Hepatocyte (in vitro differentiated cells): ENCODE data around the gene TSNAX. TPM values are rescaled to one million over a fixed set of nuclear protein-coding genes. Genes with fewer than 3 reads are reported as not detected.

ENCODE experiments used
- DNase-seq: peaks from one replicate; pipeline ENCODE4 v3.0.0-alpha.2; 2016; ENCODE audit warnings: low spot score
- H2AFZ ChIP-seq: fragments of 200-600 bp; sonication (generic); 2 replicates; pipeline ENCODE4 v1.6.0; 2016; ENCODE audit warnings: antibody characterized with exemption, mild to moderate bottlenecking
- H3K27ac ChIP-seq: fragments of 200-600 bp; sonication (generic); 2 replicates; pipeline ENCODE4 v1.5.1; 2016; ENCODE audit warnings: mild to moderate bottlenecking
- H3K27me3 ChIP-seq: fragments of 200-600 bp; sonication (generic); 2 replicates; pipeline ENCODE4 v1.6.1; 2016
- H3K36me3 ChIP-seq: fragments of 200-600 bp; sonication (generic); replicated peaks from 2 replicates; pipeline ENCODE4 v1.5.1; 2016; ENCODE audit warnings: low read depth; ENCODE audit not compliant: insufficient read depth
- H3K4me1 ChIP-seq: fragments of 200-600 bp; sonication (generic); 2 replicates; pipeline ENCODE4 v1.5.1; 2016; ENCODE audit warnings: mild to moderate bottlenecking, moderate library complexity; ENCODE audit not compliant: insufficient read depth
- H3K4me2 ChIP-seq: fragments of 200-600 bp; sonication (generic); 2 replicates; pipeline ENCODE4 v1.6.0; 2016
- H3K4me3 ChIP-seq: fragments of 200-600 bp; sonication (generic); 2 replicates; pipeline ENCODE4 v1.5.1; 2016; ENCODE audit warnings: mild to moderate bottlenecking
- H3K79me2 ChIP-seq: fragments of 200-600 bp; sonication (generic); 2 replicates; pipeline ENCODE4 v1.6.0; 2017; ENCODE audit warnings: mild to moderate bottlenecking
- H3K9me2 ChIP-seq: fragments of 200-600 bp; sonication (generic); replicated peaks from 2 replicates; pipeline ENCODE4 v1.6.0; 2017; ENCODE audit warnings: mild to moderate bottlenecking; ENCODE audit not compliant: insufficient read depth
- H3K9me3 ChIP-seq: fragments of 200-600 bp; sonication (generic); 2 replicates; pipeline ENCODE4 v1.5.1; 2016; ENCODE audit warnings: low read depth, mild to moderate bottlenecking
- H4K20me1 ChIP-seq: fragments of 200-600 bp; sonication (generic); 2 replicates; pipeline ENCODE4 v1.6.0; 2016; ENCODE audit warnings: mild to moderate bottlenecking; ENCODE audit not compliant: insufficient read depth, poor library complexity, severe bottlenecking
- EZH2 ChIP-seq: fragments of 200-600 bp; sonication (generic); IDR thresholded peaks from 2 replicates; pipeline ENCODE4 v1.6.1; 2016; ENCODE audit warnings: antibody characterized with exemption, mild to moderate bottlenecking, borderline replicate concordance
- EZH2phosphoT487 ChIP-seq: fragments of 200-600 bp; sonication (generic); IDR thresholded peaks from one replicate; pipeline ENCODE4 v1.6.1; 2018; ENCODE audit warnings: antibody characterized with exemption, mild to moderate bottlenecking, low read depth, moderate library complexity; ENCODE audit not compliant: unreplicated experiment, severe bottlenecking
- WGBS: methylation state at CpG from one replicate; pipeline ENCODE4 v1.1.6; 2016; ENCODE audit warnings: low lambda C conversion rate; ENCODE audit errors: missing lambda C conversion rate; 5-methylcytosine and 5-hydroxymethylcytosine counted together
- polyA plus RNA-seq: library from polyadenylated mRNA; unstranded; fragments of >200 nt; fragmentation: Nextera tagmentation; extraction: Ambion mirVana; gene quantifications from 2 replicates; pipeline ENCODE4 v1.2.1, GENCODE V29; 2016
- total RNA-seq: library from RNA; depleted of rRNA; stranded (reverse); fragments of >200 nt; gene quantifications from 2 replicates; pipeline ENCODE4 v1.2.3, GENCODE V29; 2014
- TF ChIP-seq, protein P1 (sequence below): fragments of 200-600 bp; sonication (generic); IDR thresholded peaks from 2 replicates; pipeline ENCODE4 v1.5.1; 2016; ENCODE audit warnings: antibody characterized with exemption, mild to moderate bottlenecking; ENCODE audit not compliant: poor library complexity

TSNAX gene
- total and polyA plus RNA-seq, 2 experiments from 2014 or later: 26.8 to 42.2 TPM

DNA sequence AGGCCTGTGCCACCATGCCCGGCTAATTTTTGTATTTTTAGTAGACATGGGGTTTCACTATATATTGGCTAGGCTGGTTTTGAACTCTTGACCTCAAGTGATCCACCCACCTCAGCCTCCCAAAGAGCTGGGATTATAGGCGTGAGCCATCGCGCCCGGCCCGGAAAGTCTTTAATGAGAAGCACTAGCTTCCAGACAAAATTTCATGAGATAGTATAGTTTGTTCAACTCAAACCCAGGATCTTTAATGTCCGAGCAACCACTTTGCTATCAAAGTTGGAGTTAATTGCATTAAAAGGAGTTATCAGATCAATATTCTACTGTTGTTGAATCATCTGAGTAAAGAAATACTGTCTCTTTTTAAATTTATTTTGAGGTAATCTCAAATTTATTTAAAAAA is 4.8 kb downstream of the TSNAX start:
- Histone ChIP-seq H3K4me1 (peaks cover 14% of the 10 kb centered on the region), H3K9me2 (no peaks in the 10 kb centered on the region), H3K79me2 (peaks cover 80% of the 10 kb centered on the region), H3K9me3 (no peaks in the 10 kb centered on the region), H3K36me3 (no peaks in the 10 kb centered on the region), H3K27me3 (no peaks in the 10 kb centered on the region), H3K4me3 (no peak overlapping the region), H3K4me2 (no peak overlapping the region), H3K27ac (no peak overlapping the region), H4K20me1 (peaks cover 14% of the 10 kb centered on the region), H2AFZ (no peak overlapping the region)
- WGBS: 97% methylated on average over 7 of the region's 7 CpGs
- TF ChIP-seq EZH2phosphoT487: no peak
- TF ChIP-seq EZH2: no peak
- TF ChIP-seq, protein P1, sequence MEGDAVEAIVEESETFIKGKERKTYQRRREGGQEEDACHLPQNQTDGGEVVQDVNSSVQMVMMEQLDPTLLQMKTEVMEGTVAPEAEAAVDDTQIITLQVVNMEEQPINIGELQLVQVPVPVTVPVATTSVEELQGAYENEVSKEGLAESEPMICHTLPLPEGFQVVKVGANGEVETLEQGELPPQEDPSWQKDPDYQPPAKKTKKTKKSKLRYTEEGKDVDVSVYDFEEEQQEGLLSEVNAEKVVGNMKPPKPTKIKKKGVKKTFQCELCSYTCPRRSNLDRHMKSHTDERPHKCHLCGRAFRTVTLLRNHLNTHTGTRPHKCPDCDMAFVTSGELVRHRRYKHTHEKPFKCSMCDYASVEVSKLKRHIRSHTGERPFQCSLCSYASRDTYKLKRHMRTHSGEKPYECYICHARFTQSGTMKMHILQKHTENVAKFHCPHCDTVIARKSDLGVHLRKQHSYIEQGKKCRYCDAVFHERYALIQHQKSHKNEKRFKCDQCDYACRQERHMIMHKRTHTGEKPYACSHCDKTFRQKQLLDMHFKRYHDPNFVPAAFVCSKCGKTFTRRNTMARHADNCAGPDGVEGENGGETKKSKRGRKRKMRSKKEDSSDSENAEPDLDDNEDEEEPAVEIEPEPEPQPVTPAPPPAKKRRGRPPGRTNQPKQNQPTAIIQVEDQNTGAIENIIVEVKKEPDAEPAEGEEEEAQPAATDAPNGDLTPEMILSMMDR: no peak
- DNase-seq: no peak

DNA sequence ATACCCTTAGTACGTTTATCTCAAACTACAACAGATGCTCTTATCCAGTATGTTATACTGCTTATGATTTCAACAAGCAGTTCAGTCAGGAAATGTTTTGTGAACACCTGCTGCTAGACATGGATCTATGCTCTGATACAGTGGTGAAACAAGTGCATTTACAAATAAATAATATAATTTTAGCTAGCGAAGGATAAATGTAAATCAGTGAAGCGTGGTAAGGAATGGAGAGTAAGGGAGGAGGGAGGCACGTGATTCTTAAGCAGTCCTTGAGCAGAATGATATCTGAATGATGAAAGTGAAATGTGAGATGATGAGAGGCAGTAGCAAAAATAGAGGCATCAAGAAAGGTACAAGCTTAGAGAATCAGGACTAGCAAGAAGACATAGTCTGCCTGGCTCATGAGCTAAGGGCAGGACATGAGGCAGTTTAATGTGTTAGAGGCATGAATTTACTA is 6.3 kb downstream of the TSNAX start:
- TF ChIP-seq EZH2 (no peak), EZH2phosphoT487 (no peak)
- TF ChIP-seq, protein P1: no peak

DNA sequence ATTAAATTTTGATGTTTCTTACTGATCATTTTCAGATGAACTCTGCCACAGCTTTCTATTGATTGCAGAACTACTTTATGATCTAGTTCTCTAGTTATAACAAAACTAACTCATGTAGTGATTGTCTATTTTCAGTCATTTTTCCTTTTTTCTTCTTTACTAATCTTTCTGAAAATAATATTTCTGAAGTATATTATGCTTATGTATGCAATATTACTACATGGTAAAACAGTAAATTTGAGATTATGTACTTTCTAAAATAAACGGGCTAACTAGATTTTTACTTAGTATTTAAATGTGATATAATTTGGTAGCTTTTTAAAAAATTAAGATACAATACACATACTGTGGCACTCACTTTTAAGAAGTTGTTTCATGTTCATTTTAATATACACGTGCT is 7.6 kb downstream of the TSNAX start:
- Histone ChIP-seq H3K4me1 (peaks cover 3% of the 10 kb centered on the region), H3K9me3 (peaks cover 3% of the 10 kb centered on the region), H2AFZ (no peak overlapping the region), H3K4me2 (no peak overlapping the region), H3K36me3 (no peaks in the 10 kb centered on the region), H4K20me1 (peaks cover 14% of the 10 kb centered on the region), H3K27ac (no peak overlapping the region), H3K27me3 (no peaks in the 10 kb centered on the region), H3K9me2 (no peaks in the 10 kb centered on the region), H3K4me3 (no peak overlapping the region), H3K79me2 (peaks cover 71% of the 10 kb centered on the region)
- TF ChIP-seq, protein P1: no peak
- TF ChIP-seq EZH2: no peak
- no peak for TF ChIP-seq EZH2phosphoT487
- WGBS: 93% methylated on average over 2 of the region's 2 CpGs
- no peak for DNase-seq

More for the DNA sequence above, 6.3 kb downstream of the TSNAX start:
- DNase-seq: no peak
- peaks cover 80% of the 10 kb centered on the region for H3K79me2 ChIP-seq
- H3K4me3 ChIP-seq: no peak overlapping the region
- H4K20me1 ChIP-seq: peaks cover 14% of the 10 kb centered on the region
- no peak overlapping the region for H3K27ac ChIP-seq
- H3K36me3 ChIP-seq: no peaks in the 10 kb centered on the region
- peaks cover 9% of the 10 kb centered on the region for H3K4me1 ChIP-seq
- 94% methylated on average over 4 of the region's 4 CpGs for WGBS
- H3K4me2 ChIP-seq: no peak overlapping the region
- H3K9me3 ChIP-seq: peaks cover 3% of the 10 kb centered on the region
- no peak overlapping the region for H2AFZ ChIP-seq
- no peaks in the 10 kb centered on the region for H3K9me2 ChIP-seq
- no peaks in the 10 kb centered on the region for H3K27me3 ChIP-seq

DNA sequence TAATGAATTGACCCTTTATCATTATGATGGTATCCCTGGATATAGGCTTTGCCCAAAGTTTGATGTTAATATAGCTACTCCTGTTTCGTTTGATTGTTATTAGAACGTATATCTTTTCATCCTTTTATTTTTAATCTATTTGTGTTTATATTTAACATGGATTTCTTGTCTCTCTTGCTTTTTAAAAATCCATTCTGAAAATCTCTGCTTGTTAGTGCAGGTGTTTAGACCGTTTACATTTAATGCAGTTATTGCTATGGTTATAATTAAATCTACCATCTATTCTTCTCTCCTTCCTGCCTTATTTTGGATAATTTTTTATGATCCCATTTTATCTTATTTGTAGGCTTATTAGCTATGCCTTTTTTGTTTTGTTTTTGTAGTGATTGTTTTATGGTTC is 12.4 kb downstream of the TSNAX start:
- H3K4me2 ChIP-seq: no peak overlapping the region
- peaks cover 3% of the 10 kb centered on the region for H3K9me3 ChIP-seq
- H2AFZ ChIP-seq: no peak overlapping the region
- H3K36me3 ChIP-seq: no peaks in the 10 kb centered on the region
- H3K27ac ChIP-seq: no peak overlapping the region
- no peaks in the 10 kb centered on the region for H3K9me2 ChIP-seq
- WGBS: 98% methylated on average over 3 of the region's 3 CpGs
- no peak overlapping the region for H3K4me3 ChIP-seq
- no peaks in the 10 kb centered on the region for H3K4me1 ChIP-seq
- peaks cover 33% of the 10 kb centered on the region for H3K79me2 ChIP-seq
- no peak for DNase-seq
- peaks cover 2% of the 10 kb centered on the region for H4K20me1 ChIP-seq
- no peaks in the 10 kb centered on the region for H3K27me3 ChIP-seq
- TF ChIP-seq EZH2phosphoT487: no peak
- TF ChIP-seq, protein P1: no peak
- no peak for TF ChIP-seq EZH2
